Measurements from ENCODE around the gene TBC1D25.

Gene TBC1D25

DNA sequence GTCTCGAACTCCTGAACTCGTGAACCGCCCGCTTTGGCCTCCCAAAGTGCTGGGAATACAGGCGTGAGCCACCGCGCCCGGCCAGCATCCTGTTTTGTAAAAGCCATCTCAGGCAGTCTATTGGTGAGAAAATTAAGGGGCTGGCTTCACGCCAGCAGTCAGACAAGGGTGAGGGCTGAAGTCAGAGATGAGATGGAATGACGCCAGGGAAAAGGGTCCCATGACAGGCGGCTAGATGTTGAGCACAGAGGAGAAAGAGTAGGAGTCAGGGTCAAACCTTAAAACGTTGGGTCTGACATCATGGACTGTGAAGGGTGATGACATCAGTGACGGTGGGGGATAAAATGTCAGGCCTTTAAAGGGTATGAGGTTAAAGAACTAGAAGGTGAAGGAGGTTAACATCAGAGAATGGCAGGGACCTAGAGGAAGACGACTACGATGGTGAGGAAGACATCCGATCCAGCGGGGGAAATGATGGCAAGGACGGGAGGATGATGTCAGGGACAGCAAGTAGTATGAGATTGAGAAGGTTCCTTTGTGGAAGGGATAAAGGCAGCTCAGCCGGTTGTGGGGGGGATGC, 34.3 kb downstream of the TBC1D25 start:
- no peak for DNase-seq

DNA sequence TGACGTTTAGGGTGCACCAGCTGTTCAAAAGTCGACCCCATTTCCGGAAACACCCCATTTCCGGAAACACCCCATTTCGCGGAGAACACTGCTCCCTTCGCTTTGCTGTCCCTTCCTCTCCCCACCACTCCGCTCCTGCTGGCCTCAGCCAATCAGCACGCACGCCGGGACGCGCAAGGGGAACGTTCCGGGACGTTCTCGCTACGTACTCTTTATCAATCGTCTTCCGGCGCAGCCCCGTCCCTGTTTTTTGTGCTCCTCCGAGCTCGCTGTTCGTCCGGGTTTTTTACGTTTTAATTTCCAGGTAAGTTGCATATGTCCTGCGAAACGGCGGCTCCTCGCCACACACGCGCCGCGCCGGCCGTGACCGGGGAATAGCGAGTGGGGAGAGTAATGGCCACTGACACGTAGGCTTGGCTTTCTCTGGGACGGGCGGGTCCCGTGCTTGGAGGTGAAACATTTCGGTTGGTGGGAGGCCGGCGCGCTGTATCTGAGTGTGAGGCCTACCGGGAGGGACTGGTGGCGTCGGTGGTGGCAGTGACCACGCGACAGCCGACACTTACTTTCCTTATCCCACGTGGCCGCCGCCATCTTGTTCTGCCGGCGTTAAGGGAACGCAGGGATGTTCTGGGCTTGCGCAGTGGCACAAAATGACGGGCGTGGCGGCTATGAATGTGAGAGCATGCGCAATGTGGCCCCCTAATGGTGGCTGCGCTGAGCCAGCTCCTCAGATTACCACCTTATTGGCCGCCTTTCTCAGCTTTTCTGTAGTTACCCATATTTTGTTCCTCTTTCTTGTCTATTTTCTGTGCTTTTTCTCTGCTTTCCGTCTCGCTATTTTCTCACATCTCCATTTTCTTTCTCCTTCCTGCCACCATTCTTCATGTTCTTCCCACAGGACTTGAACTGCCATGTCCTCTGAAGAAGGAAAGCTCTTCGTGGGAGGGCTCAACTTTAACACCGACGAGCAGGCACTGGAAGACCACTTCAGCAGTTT, 35.1 kb downstream of the TBC1D25 start, which contains the start of gene RBM3:
Gene RBM3, plus strand, starts transcription at position 215 of the 997 bp plus-strand sequence. Its CDS starts 697 bp downstream, at position 912.
- peak; percentile 65 for DNase-seq

DNA sequence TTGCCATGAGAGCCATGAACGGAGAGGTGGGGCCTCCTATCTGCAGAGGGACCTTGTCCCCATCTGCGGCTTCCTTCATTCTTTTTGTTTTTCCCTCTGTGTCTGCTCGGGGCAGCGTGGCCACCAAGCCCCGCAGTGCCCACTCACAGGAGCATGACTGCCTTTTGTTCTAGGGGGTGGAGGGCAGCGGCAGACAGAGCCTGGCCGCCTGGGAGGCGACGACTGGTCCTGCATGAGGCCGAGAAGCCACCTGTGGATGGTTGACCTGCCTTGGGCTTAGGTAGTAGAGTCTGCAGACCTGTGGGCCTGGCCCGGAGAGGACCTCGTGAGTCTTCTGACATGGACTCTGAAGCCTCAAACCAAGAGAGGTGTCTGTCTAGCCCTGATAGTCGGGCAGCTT, 36.1 kb downstream of the TBC1D25 start:
- no peak for DNase-seq

DNA sequence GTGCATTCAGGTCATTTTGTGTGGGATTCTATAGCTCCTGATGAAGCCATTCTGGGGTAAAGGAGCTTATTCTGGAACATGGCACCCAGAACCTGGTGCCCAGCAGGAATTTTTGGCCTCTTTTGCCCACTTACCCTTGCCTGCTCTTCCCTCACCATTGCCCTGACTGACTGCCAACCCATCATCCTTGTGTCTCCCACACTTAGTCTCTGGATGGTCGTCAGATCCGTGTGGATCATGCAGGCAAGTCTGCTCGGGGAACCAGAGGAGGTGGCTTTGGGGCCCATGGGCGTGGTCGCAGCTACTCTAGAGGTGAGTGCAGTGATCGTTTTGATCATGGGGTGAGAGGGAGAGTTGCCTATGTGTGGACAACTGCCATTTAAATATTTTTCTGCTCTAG, 36.6 kb downstream of the TBC1D25 start:
- no peak for DNase-seq

DNA sequence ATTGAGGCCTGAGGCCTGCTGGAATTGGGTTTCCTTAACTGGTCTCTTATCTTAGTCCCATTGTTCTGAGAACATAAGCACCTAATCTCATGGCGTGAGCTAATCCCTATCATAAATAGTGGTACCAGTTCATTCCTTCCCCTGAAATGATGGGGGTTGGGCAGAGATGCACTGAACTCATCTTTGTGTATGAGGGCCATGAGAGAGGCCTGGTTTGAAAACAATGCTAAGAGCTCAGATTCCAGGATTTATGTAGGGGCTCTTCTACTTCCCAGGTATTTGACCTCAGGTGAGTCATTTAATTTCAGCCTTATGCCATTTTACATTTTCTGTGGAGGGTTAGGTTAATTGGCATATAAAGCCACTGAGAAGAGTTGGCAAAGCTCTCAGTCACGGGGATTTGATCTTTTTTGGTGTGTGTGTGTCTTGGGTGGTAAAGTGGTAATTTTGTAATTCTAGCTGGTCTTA, 39.2 kb downstream of the TBC1D25 start:
- DNase-seq = no peak

DNA sequence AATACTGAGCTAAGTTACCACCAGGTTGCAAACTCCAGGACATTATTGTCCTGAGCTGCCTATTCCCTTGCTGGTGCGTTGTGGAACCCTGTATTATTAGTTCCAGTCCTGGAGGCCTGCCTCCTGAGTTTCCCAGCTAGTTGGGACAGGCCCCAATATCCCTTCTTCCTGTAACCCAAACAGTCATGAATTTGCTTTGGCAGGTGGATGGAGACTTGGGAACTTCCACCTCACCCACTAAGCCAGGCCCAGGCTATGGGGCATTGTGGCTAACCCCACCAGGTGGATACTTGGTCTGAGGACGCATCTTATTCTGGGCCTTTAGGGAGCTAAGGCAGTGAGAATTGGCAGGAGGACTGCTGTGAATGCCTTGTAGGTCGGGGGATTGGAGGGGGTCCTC, 39.7 kb downstream of the TBC1D25 start:
- DNase-seq = no peak

DNA sequence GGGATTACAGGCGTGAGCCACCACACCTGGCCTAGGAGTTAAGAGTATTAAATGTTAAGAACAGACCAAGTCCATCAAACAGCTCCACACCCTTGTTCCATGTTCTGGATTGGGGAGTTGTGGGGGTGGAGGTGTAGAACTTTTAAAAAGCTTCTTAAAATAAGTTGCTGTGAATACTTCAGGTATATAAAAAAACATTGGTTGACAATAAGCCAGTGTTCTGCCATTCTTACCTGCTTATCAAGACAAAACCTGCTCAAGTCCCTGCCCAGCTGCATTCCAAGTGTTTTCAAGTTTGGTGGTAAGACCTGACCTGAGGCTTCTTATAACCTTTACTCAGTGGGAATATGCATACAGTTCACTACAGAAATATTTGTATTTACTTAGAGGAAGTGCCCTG, 41.1 kb downstream of the TBC1D25 start:
- DNase-seq = no peak

DNA sequence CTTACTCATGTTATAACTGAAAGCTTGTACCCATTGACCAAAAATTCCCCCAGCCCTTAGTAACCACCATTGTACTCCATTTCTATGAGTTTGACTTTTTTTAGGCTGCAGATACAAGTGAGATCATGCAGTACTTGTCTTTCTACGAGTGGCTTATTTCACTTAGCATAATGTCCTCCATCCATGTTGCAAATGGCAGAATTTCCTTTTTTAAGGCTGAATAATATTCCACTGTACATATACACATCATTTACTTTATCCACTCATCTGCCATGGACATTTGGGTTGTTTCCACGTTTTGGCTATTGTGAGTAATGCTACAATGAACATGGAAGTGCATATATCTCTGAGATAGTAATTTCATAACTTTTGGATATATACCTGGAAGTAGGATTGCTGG, 45.2 kb downstream of the TBC1D25 start:
- no peak for DNase-seq

DNA sequence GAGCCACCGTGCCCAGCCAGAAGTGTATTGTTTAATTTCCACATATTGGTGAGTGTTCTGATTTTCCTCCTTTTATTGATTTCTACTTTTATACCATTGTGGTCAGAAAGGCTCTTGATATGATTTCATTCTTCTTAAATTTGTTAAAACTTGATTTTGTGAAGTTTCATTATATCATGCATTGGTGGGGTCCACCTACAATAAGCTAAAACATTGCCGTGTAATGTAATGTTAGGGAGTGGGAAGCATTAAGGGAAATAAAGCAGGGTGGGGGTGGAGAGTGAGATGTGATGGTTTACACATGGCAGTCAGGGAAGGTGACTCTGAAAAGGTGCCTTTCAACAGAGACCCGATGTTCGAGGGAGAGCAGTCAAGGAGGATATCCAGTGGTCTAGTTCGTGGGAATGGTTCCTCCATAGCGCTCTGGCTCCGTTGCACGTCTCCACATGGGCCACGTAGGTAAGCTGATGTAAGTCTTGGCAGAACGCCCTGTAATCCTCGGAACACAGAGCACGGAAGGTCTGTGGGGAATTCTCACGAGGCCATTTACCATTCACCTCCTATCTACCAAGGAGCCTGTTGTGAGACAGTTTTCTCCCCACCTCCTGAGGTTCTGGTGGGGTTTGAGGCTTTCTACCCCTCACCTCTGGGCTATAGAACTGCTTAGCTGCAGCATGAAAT, 50.1 kb downstream of the TBC1D25 start:
- DNase-seq = no peak

DNA sequence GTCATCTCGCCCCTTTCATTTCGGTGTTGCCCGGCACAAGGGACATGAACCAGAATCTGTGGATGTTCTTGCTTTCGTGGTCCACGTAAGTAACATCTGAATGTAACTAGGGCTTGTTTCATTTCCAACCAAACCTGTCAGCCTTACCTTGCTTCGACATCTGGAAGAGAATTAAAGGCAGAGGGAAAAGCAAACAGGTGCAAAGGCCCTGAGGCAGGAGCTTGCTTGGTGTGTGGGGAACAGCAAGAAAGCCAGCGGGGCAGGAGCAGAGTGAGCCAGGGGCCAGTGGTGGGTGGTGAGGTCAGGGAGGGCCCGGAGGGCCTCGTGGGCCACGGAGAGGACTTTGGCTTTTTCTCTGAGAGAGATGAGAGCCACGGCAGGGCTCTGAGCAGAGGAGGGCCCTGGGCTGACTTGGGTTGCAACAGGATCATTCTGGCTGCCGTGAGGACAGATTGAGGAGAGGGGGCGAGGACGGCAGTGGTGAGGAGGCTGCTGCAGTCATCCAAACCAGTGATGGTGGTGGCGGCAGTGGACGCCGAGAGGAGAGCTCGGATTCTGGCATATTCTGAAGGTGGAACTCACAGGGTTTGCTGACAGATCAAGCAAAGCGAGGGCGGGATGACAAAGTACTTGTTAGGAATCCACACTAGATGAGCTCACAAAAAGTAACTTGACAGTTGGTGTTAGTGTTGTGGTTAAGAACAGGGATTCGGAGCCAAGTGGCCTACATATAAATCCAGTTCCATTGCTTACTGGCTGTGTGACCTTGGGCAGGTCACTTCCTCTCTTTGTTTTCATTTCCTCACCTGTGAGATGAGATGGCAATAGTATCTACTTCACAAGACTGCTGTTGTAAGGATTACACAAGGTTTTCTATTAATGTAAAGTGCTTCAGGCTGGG, 50.9 kb downstream of the TBC1D25 start:
- no peak for DNase-seq

DNA sequence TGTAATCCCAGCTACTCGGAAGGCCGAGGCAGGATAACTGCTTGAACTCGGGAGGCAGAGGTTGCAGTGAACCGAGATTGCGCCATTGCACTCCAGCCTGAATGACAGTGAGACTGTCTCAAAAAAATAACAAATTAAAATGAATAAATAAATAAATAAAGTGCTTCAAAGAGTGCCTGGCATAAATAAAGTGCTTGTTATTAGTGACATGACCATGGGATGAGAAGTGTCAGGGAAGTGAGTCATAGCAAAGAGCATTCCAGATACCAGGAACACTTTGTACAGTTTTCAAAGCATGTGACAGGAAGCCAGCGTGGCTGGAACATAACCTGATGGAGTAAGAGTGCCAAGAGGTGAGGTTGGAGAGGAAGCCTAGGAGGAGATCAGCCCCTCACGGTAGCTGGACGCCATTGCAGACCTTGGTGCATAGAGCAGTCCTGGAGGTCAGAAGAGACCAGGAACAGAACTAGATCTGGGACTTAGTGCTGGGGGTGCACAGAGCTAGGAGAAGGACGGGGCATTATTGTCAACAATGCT, 51.8 kb downstream of the TBC1D25 start:
- no peak for DNase-seq

DNA sequence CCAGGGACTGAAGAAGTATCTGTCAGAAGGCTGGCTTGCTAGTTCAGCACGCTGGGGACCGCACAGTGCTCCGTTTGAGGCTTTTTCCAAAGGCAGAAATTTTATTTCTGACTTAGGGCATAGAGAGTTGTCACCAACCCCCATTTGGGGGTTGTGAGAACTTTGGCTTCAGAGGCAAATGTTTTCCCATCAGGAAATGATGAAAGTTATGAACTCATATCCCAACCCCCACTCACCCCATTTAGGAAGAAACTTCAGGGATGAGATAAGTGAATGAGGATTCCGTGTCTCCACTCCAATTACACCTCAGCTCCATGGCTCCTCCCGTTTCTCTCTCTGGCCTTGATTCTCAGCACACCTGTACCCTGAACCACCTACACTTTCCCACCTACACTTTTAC, 53.5 kb downstream of the TBC1D25 start:
- no peak for DNase-seq

DNA sequence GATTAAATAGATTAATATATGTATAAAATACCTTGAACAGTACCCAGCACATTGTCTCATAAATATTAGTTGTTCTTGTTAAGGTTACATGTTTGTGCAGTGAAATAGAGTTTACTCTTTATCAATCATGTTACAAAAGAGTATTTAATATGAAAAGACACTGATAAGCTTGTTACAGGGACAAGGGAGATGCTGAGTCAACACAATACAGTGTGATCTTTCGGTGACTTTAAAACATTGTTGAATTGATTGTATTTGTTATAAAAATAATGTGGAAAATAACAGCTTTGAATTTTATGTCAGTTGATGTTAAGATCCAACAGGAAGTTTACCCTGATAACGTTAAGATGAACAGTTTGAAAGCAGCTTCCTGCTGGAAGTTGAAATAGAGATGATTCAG, 56.4 kb downstream of the TBC1D25 start:
- DNase-seq = no peak

DNA sequence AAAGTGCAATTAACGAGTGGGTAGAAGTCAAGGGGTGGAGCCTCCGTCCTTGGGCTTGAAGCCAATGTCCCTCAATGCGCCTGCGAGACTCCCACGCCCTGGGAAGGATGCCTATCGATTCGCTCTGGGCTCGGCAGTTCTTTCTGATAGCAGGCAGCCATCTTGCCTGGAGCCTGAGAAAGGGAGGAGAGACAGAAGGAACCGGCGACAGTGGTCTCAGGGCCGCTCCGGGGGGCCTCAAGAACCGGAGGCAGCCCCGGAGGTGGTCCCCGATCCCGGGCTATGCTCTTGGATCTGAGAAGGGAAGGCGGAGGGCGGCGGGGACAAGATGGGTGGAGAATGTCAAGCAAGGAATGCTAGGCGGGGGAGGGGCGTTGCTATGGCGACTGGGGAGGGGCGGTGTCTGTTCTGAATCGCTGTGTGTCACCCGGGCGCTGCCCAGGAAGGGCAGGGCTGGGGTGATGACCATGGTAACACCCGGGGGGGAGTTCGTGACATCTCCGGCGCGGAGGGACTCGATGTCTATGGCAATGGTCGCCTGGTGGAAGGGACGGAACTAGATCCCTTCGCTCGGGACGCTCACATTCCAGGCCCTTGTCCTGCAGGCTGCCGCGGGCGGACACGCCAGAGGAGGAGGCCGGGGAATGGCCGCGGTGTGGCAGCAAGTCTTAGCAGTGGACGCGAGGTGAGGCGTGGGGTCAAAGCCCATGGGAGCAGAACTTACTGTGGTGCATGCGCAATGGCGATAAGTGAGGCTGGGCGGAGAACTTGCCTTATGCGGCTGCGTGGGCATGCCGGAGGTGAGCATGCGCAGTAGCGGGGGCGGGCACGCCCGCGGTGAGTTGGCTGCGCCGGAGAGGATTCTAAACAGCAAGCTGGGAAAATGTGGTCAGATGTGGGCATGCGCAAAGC, 58.1 kb downstream of the TBC1D25 start, which contains the start of gene WDR13:
Gene WDR13, plus strand, starts transcription at position 140 of the 912 bp plus-strand sequence. Its CDS starts 505 bp downstream, at position 645.
- peak; percentile 83 for DNase-seq

DNA sequence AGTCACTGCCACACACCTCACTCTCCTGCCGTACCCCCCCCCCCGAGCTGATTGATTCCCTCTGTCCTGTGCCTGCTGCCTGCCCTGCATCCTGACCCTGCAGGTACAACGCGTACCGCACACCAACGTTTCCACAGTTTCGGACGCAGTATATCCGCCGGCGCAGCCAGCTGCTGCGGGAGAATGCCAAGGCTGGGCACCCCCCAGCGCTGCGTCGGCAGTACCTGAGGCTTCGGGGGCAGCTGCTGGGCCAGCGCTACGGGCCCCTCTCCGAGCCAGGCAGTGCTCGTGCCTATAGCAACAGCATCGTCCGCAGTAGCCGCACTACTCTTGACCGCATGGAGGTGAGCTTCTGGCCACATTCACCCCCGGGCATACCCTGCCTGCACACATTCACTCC, 59.1 kb downstream of the TBC1D25 start:
- DNase-seq = no peak

DNA sequence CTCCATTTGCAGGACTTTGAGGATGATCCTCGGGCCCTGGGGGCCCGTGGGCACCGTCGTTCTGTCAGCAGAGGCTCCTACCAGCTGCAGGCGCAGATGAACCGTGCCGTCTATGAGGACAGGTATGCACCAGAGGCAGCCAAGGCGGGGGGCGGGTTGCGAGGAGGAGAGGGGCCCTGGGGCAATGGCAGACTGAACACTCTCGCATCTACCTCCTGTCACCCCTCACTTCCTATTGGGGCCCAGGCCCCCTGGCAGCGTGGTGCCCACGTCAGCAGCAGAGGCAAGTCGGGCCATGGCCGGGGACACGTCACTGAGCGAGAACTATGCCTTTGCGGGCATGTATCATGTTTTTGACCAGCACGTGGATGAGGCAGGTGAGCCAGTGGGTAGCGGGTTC, 59.8 kb downstream of the TBC1D25 start:
- DNase-seq = no peak

DNA sequence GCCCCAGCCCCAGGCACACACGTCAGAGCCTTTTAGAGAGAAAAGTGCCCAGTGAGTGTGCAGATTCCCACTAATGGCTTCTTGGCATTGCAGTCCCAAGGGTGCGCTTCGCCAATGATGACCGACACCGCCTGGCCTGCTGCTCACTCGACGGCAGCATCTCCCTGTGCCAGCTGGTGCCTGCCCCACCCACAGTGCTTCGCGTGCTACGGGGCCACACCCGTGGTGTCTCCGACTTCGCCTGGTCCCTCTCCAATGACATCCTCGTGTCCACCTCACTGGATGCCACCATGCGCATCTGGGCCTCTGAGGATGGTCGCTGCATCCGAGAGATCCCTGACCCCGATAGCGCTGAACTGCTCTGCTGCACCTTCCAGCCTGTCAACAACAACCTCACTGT, 60.7 kb downstream of the TBC1D25 start:
- no peak for DNase-seq

DNA sequence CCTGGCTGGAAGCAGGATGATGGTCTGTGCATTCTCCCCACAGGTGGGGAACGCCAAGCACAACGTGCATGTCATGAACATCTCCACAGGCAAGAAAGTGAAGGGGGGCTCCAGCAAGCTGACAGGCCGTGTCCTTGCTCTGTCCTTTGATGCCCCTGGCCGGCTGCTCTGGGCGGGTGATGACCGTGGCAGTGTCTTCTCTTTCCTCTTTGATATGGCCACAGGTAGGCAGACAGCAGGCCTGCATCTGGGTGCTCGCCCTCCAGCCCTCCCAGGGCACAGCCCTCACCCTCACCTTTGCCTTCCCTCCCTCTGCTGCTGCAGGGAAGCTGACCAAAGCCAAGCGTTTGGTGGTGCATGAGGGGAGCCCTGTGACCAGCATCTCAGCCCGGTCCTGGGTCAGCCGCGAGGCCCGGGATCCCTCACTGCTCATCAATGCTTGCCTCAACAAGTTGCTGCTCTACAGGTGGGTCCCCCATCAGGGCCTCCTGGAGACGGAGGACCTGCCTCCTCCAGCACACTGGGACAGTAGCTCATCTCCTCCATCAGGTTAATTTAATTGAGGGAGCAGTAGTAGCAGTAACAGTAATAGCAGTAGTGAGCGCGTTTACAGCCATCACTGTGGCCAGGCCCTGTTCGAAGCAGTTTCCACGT, 62.4 kb downstream of the TBC1D25 start:
- no peak for DNase-seq

DNA sequence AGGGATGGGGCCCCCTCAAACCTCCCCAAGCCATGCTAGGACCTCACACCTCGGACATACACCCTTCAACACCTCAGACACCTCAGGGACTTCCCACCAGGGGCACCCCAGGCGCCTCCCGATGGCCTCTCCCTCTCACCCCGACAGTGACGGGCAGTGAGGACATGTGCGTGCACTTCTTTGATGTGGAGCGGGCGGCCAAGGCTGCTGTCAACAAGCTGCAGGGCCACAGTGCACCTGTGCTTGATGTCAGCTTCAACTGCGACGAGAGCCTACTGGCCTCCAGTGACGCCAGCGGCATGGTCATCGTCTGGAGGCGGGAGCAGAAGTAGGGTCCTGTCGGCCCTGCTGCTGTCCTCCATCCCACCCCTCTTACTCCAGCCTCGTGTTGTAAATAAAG, 65.2 kb downstream of the TBC1D25 start:
- no peak for DNase-seq

DNA sequence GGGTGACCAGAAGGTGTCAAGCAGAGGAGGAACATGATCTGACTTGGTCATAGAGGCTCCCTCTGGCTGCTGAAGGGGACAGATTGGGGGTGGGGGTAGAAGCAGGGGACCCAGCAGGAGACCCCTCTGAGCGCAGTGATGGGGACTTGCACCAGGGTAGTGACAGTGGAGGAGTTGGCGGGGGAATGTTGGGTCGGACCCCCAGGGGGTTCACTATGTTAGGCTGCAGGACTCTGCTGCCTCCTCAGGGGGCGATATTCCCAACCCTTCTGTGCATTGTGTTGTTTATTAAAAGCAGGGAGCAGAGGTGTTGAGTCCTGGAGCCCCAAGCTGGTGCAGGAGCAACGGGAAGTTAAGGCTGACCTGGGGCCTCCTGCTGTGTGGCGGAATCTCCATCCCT, 66.6 kb downstream of the TBC1D25 start:
- DNase-seq = no peak

Measured in 8988T (cell line).